Kidney capillary endothelial cell (primary cell): ENCODE measurements around the gene SLC14A1.

Experiments used
- DNase-seq: peaks from one replicate; pipeline ENCODE4 v3.0.0-alpha.2; 2018; ENCODE audit warnings: low spot score

Gene SLC14A1

DNA sequence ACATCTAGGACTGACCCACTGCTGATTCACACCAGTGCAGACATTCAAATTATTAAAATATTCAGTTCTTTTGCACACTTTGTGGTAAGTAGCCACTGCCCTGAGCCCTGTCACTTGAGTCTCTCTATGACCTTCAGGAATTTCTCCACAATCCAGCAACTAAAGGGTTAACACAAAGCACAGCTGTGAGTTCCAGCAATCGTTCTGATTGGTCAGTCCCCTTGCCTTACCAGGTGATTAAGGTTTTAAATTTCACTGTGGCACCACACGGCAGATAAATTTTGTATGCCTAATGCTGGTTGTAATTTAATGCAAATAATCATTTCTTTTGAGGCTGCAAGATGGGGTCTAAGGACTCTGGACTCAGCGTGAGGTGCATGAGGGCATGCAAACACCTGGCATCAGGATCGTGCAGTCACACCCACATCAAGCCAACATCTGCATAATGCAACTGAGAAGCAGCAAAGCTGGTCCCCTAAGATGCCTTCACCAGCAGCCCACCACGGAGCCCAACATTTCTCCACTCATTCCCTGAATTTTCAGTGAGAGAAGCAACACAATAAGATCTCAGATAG lies 36.6 kb downstream of the SLC14A1 start:
- DNase-seq, result no peak

- no peak for DNase-seq
Measured at GRCh38 chr18:45761512-45762114, 37.6 kb downstream of the SLC14A1 start.

DNA sequence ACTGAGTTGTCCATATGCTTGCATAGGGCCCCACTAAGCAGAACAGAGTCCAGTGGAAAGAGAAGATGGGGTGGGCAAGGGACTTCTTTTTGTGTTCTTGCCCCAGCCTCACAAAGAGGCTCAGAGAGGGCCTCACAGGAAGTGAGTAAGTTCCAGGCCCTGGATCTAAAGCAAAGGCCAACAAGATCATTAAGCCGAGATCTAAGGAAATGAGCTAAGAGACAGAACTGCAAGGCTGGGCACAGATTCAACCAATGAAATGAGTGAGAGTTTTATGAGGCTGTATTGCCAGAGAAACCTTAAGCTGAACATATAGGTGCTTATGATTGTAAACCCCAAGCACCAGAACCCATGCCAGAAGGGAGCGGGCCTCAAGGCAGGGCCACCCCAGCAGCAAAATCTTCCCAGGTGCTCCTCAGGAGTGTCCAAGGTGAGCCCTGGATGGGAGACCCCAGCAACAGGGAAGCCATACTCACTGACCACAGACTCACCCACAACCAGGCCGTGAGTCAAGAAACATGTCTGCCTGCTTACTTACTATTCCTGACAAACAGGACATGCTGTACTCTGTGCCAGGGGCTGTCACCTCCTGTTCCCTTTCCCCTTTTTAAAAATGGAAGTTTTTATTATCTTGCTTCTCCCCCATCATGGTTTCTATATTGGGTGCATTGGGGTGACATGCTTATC lies 40.2 kb downstream of the SLC14A1 start:
- DNase-seq, result peak; percentile 93

GRCh38 chr18:45765796-45766195 lies 41.8 kb downstream of the SLC14A1 start:
- no peak for DNase-seq

- DNase-seq, result no peak
Measured at GRCh38 chr18:45771587-45772480, 47.9 kb downstream of the SLC14A1 start.

DNA sequence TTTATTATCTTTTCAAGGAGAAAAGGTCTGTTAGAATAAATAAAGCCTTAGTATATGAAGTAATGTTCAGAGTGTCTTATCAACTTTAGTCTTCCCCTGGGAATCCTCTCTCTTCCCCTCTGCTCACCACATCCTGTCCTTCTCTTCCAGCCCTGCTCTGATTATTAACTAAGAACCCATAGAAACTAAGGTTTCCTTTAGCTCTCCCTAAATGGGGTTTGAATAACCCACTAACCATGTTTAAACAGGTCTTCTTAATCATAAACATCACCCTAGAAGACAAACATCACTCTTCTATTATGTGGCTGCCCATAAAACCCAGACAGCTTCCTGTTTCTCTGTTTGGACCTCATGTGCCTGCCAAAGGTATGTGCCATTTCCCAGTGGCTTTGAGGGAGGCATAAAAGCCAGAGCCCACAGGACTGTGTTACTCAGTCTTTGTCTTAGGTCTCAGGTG lies 50.1 kb downstream of the SLC14A1 start:
- no peak for DNase-seq

- DNase-seq, result peak; percentile 75
Measured at GRCh38 chr18:45775241-45775676, 51.3 kb downstream of the SLC14A1 start.

DNA sequence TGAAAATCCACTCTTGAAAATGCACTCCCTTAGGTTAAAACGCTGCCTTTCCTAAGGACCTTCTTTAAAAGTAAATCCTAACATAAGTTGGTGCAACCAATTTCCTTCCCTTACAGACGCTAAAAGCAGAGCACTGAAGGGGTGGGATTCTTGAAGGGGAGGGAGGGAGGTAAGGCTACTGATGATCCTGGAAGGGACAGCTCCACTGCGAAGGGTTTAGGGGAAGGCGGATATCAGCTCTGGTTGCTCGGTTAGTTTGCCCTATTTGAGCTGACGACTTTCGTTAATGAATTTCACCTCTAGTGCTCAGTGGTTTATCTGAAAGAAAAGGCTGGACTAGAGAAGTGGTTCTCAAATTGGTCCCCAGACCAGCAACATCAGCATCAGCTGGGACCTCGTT lies 51.8 kb downstream of the SLC14A1 start:
- no peak for DNase-seq

DNA sequence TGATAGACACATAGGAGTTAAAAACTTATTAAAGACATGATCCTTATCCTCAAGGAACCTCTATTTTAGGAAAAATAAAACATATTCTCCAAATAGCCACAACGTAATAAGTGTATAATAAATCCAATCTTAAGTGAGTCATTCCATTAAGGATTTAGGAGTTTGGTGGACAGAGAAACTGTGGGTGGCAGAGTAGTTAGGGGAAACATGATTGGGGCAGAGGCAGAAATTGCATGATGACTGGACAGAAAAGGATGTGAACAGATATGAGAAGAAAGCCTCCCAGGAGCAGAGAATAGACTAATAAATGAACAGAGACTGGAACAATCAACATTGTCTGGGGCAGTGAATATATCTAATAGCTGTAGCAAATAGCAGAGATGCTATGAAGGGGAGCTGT lies 53.4 kb downstream of the SLC14A1 start:
- DNase-seq, result no peak

DNA sequence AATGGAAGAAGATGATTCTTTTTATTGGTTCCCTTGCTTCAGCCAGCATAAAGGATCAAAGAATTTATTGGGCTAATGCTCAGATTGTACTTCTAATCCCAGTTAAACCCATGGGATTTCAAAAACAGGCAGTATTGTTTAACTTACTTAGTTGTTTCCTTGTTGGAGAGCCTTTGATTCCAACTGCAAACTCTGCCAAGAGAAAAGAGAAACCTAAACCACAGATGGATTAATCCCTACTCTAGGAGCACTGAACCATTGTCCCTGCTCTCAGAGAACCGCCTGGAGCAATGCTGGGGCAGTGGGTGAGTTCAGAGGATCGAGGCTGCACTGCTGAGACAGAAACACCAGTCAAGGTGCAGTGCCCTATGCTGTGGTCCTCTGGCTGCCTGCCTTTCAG lies 56.6 kb downstream of the SLC14A1 start:
- DNase-seq, result no peak

- DNase-seq, result no peak
Measured at GRCh38 chr18:45782662-45783061, 58.7 kb downstream of the SLC14A1 start.

- no peak for DNase-seq
Measured at GRCh38 chr18:45783097-45784075, 59.4 kb downstream of the SLC14A1 start.

GRCh38 chr18:45785134-45785533 lies 61.2 kb downstream of the SLC14A1 start:
- no peak for DNase-seq

DNA sequence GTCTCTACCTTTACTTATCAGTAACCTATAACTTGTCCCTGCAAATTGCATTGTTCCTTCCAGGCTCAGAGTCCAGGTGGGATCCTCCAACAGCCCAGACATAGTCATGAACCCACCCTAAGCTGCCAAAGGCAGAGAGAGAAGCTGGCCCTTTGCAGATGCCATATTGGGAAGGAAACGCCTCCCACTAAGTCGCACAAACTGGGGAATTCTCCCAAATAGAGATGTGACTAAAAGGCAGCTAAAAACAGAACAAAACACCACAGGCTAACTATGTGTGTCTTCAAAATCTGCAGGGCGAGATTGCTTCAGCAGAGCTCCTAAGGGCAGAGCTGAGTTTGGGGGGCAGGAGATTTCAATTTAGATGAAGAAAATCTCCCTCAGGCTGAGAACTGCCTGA lies 63.0 kb downstream of the SLC14A1 start:
- no peak for DNase-seq

GRCh38 chr18:45787346-45787745 lies 63.4 kb downstream of the SLC14A1 start:
- no peak for DNase-seq

DNA sequence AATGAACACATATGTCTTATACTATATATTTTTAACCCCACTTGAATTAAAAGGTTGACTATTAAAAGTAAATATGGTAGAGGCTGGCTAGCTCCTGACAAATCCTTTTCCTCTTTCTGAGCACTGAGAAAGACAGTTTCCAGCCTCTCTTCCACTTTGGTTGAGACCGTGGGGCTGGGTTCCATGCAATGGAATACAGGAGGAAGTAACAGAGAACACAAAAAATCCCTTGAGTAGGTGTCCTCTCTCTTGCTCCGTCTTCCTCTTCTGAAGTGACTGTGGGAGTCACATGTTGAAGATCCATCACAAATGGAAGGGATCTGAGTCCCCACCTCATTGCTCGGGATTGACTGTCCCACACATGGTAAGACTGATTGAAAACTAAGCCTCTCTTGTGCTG lies 64.9 kb downstream of the SLC14A1 start:
- DNase-seq, result no peak

DNA sequence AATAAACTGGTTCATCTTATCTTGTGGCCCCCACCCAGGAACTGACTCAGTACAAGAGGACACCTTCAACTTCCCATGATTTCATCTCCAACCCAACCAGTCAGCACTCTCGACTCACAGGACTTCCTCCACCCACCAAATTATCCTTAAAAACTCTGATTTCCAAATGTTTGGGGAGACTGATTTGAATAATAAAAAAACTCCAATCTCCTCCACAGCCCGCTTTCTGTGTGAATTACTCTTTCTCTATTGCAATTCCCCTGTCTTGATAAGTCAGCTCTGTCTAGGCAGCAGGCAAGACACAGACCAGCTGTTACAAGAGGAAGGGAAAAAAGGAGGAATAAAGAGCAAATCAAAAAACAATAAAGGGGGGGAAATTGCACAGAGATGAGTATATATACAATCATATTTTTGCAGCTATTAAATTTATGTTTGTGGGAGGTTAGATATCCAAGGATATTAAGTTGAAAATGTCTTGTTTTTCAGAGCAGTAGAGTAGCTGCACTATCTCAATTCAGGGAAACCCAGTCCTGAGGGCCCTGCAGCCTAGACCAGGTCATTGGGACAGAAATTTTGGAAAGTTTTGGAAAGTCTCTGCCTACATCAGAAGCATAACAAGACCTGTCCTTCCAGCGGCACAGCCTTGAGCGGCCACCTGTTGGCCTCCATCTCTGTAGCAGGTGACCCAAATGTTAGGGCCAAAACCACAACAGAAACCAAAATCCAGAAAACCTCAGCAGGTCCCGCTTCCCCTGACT lies 68.7 kb downstream of the SLC14A1 start:
- no peak for DNase-seq

DNA sequence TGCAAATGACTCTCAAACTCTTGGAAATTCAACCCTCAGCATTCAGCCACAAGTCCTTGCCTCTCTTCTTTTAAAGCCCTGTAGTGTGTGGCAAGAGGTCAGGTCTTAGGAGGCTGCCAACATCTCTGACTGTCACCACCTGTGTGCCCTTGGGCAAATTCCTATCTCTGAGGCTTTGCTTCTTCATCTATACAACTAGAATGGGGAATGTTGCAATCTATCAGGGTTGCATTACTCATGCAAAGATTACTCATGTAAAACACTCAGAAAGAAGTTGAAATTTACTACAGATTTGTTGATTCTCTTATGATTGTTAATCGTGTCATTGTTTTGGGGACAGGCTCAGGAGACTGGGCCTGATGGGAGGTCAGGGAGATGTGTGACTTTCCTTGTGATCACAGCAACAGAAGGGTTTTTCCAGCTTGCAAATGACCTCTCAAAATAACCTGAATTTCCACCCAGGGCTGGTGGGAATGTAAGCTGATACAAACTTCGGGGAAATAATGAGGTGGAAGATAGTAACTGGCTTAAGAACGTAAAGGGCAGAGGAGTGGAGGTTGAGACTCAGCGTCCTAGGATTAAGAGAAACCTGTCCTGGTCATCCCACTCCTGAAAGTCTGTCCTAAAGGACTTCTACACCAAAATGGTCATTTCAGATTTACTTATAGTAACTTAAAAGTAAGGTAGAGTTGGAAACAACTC lies 69.4 kb downstream of the SLC14A1 start:
- DNase-seq, result peak; percentile 31

DNA sequence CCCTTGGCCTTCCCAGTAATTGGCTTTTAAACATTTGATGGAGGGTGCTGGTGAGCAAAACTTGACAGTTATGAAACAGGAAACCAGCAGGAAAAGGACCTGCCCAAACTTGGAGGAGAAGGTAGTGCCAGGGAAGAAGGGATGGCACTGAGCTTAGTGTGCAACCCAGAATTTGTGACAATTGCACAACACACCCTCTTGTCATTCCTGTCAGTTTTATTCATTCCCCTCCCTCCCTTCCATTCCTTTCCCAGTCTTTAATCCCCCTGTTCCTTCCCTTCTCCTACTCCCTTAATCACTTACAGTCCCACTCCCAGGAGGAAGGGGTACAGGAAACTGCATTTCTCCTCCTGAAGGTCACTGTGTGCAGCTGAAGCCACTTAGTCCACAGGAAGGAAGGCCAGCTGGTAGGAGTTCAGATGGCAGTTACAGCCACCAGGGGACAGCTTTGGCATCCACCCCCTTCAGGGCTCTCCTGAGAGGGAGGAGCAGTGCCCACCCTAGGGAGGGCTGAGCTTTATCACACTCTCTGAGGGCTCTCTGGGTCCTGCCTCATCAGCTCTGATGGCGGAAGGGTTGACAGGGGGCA lies 77.5 kb downstream of the SLC14A1 start:
- DNase-seq, result no peak
